MCF 10A (cell line): ENCODE data around the gene GALR1. TPM values are rescaled to one million over a fixed set of nuclear protein-coding genes. Genes with fewer than 3 reads are reported as not detected.
A peak's percentile ranks its signal among the peaks of the same experiment; 100 is the strongest.
"Not testable (repeated sequence)": the region's sequence is repeated elsewhere in the genome, so short reads cannot be mapped to it uniquely, and the experiment has no call there.

Source experiments
- BruUV-seq: library from RNA; stranded (reverse); fragments of 400-500 nt; replicated peaks from 2 replicates; lab custom pipeline; 2021; lab: Mats Ljungman, UMichigan
- CTCF ChIA-PET: fragments of 300-600 bp; sonication (Branson Sonifier 250); formaldehyde crosslinking; extraction: SDS; loops from one replicate; lab custom pipeline; 2021; ENCODE audit warnings: antibody characterized with exemption, inconsistent platforms; lab: Yijun Ruan, JAX
- POLR2A ChIA-PET: fragments of 300-600, 350-650 bp; sonication (Branson Sonifier 250); formaldehyde crosslinking; extraction: SDS; loops from one replicate; lab custom pipeline; 2020; ENCODE audit warnings: antibody characterized with exemption, inconsistent platforms; lab: Yijun Ruan, JAX
- DNase-seq: peaks from one replicate; pipeline ENCODE4 v3.0.0-alpha.2; 2018; ENCODE audit not compliant: unreplicated experiment
- H3K27ac Mint-ChIP-seq: one replicate; pipeline ENCODE4 v1.8.0; 2022; ENCODE audit warnings: mild to moderate bottlenecking, low read depth, mixed read lengths; ENCODE audit not compliant: unreplicated experiment
- H3K27me3 Mint-ChIP-seq: one replicate; pipeline ENCODE4 v1.8.0; 2022; ENCODE audit warnings: mixed read lengths; ENCODE audit not compliant: insufficient read depth, unreplicated experiment
- H3K36me3 Mint-ChIP-seq: one replicate; pipeline ENCODE4 v1.8.0; 2022; ENCODE audit warnings: mild to moderate bottlenecking, moderate library complexity, mixed read lengths; ENCODE audit not compliant: insufficient read depth, unreplicated experiment
- H3K4me1 Mint-ChIP-seq: one replicate; pipeline ENCODE4 v1.8.0; 2022; ENCODE audit warnings: mixed read lengths; ENCODE audit not compliant: insufficient read depth, unreplicated experiment
- H3K4me3 Mint-ChIP-seq: one replicate; pipeline ENCODE4 v1.8.0; 2022; ENCODE audit warnings: mild to moderate bottlenecking, moderate library complexity, mixed read lengths; ENCODE audit not compliant: unreplicated experiment
- H3K9me3 Mint-ChIP-seq: one replicate; pipeline ENCODE4 v1.8.0; 2022; ENCODE audit warnings: mixed read lengths; ENCODE audit not compliant: unreplicated experiment
- CTCF ChIP-seq: fragments of 200-600 bp; IDR thresholded peaks from one replicate; pipeline ENCODE4 v1.8.0; 2022; ENCODE audit warnings: antibody characterized with exemption, mild to moderate bottlenecking; ENCODE audit not compliant: unreplicated experiment
- intact Hi-C: fragments of 100-400 bp; cut with micrococcal nuclease; formaldehyde crosslinking; loops from 2 replicates; pipeline ENCODE4 v1.14.1; 2022
- total RNA-seq: library from RNA; stranded (reverse); gene quantifications from 2 replicates; pipeline ENCODE4 v1.2.3, GENCODE V29; 2022

GALR1 gene
- total RNA-seq, 1 experiment from 2014 or later, result not detected

- Mint-ChIP-seq H3K27me3 (peaks cover 26% of the 10 kb centered on the region), H3K4me1 (peaks cover 10% of the 10 kb centered on the region), H3K9me3 (peaks cover 7% of the 10 kb centered on the region), H3K4me3 (no peak overlapping the region), H3K27ac (peak overlapping the region; percentile 76), H3K36me3 (no peaks in the 10 kb centered on the region)
- peak; percentile 63 for DNase-seq
- POLR2A ChIA-PET, result no interaction called here
- no peak for TF ChIP-seq CTCF
- intact Hi-C loops, result loop anchor here (10.0 kb wide), 1 partner anchor 211 kb away; no protein-coding TSS in a partner anchor
- CTCF ChIA-PET, result interaction anchor here (0.5 to 2.1 kb wide), 2 partner anchors 12 to 1965 kb away, joined by 3 to 7 read pairs; no protein-coding TSS in a partner anchor
- no TSS peak for BruUV-seq
Observed at GRCh38 chr18:77223653-77224052, 26.0 kb upstream of the GALR1 start.

DNA sequence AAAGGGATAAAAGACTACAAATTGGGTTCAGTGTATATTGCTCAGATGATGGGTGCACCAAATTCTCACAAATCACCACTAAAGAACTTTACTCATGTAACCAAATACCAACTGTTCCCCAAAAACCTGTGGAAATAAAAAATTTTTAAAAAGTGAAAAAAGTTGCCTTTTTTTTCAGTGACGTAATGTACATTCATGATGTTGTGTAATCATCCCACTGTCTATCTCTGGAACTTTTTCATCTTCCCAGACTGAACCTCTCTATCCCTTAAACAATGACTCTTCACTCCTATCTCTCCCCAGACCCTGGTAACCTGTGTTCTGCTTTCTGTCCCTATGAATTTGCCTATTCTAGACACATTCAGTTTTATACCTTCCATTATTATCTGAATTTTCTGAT lies 19.0 kb upstream of the GALR1 start:
- no peak overlapping the region for H3K4me3 Mint-ChIP-seq
- no peaks in the 10 kb centered on the region for H3K9me3 Mint-ChIP-seq
- no peak for DNase-seq
- ChIA-PET POLR2A (no interaction called here), CTCF (interaction anchor here (0.6 kb wide), 1 partner anchor 151 kb away, joined by 3 read pairs; no protein-coding TSS in a partner anchor)
- BruUV-seq, result no TSS peak
- H3K4me1 Mint-ChIP-seq, result peaks cover 6% of the 10 kb centered on the region
- peaks cover 15% of the 10 kb centered on the region for H3K27me3 Mint-ChIP-seq
- no peaks in the 10 kb centered on the region for H3K36me3 Mint-ChIP-seq
- intact Hi-C loops, result no loop called here
- TF ChIP-seq CTCF, result no peak
- H3K27ac Mint-ChIP-seq, result no peak overlapping the region

DNA sequence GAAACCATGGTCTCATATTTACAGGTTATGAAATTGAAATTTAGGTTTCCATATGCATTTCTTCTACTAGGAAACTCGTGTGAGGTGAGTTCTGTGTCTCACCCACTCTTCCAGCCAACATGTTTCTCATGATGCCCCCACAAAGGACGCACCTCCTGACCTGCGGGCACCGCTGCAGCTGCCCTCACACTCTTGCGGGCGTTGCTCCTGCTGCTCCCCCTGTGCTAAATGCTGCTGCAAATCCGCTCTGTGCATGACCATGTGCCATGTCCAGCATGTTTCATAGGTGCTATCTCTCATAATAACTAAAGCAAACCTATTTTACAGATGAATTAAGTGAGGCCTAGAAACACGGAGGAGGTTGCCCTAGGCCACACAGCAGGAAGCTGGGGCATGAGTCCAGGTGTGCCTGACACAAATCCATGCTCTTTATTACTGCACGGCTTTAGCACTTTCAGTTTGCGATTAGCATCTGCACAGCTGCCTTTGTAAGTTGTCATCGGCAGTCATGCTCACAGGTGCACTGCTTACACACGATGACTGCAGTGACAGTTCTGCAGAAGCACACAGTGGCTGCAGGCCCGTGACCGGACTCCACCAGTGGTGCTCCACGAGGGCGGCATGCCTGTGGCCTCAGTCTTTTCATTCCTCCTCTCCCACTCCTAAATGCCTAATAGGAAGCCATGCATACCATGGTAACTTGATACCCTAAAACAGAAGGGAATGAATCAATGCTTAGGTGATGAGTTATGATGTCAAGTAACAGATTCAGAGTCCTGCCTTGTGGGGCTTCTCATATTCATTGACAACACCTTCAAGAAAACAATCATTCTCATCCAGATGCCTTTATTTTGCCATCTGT lies 14.9 kb upstream of the GALR1 start:
- intact Hi-C loops, result no loop called here
- no TSS peak for BruUV-seq
- Mint-ChIP-seq H3K27ac (no peak overlapping the region), H3K27me3 (no peaks in the 10 kb centered on the region), H3K9me3 (no peaks in the 10 kb centered on the region), H3K36me3 (no peaks in the 10 kb centered on the region), H3K4me3 (no peak overlapping the region), H3K4me1 (peaks cover 6% of the 10 kb centered on the region)
- TF ChIP-seq CTCF, result no peak
- DNase-seq, result no peak
- ChIA-PET POLR2A (no interaction called here), CTCF (no interaction called here)

- H3K4me1 Mint-ChIP-seq, POLR2A ChIA-PET, H3K36me3 Mint-ChIP-seq, DNase-seq, H3K9me3 Mint-ChIP-seq, H3K4me3 Mint-ChIP-seq, H3K27me3 Mint-ChIP-seq, H3K27ac Mint-ChIP-seq, intact Hi-C loops, BruUV-seq: not testable (repeated sequence)
- CTCF ChIA-PET, result interaction anchor here (0.5 kb wide), 1 partner anchor 239 kb away, joined by 4 read pairs; no protein-coding TSS in a partner anchor
Observed at GRCh38 chr18:77239285-77239684, 10.4 kb upstream of the GALR1 start.
